Activated CD4-positive, alpha-beta T cell treated with anti-CD3 and anti-CD28 coated beads, Interleukin-2, amount 50 U/mL, for 48 hours (primary cell): ENCODE results near the gene GBP2.
"Not testable (repeated sequence)": the region's sequence is repeated elsewhere in the genome, so short reads cannot be mapped to it uniquely, and the experiment has no call there.

Experiments
- DNase-seq, 2 experiments: peaks; one replicate each; pipeline ENCODE4 v3.0.0-alpha.2; 2020

GBP2 gene

GRCh38 chr1:89125913-89126580, at the start of gene GBP2:
Gene GBP2 (minus strand): TSS chr1:89126114. CDS start chr1:89121966, 4,148 bp downstream.
- peak; percentile 15 to 35 for DNase-seq

GRCh38 chr1:89174491-89174890, 48.6 kb upstream of the GBP2 start:
- no peak for DNase-seq

GRCh38 chr1:89172468-89173143, 46.7 kb upstream of the GBP2 start:
- no peak for DNase-seq

GRCh38 chr1:89171067-89171438, 45.1 kb upstream of the GBP2 start:
- no peak for DNase-seq

GRCh38 chr1:89170170-89171066, 44.5 kb upstream of the GBP2 start:
- no peak for DNase-seq

GRCh38 chr1:89169166-89169565, 43.3 kb upstream of the GBP2 start:
- no peak for DNase-seq

- no peak for DNase-seq
Observed at GRCh38 chr1:89167590-89168230, 41.8 kb upstream of the GBP2 start.

GRCh38 chr1:89166705-89167104, 40.8 kb upstream of the GBP2 start:
- DNase-seq, result no peak

GRCh38 chr1:89165811-89166210, 39.9 kb upstream of the GBP2 start:
- DNase-seq, result no peak

- no peak for DNase-seq
Observed at GRCh38 chr1:89151047-89151446, 25.1 kb upstream of the GBP2 start.

GRCh38 chr1:89149976-89150375, 24.1 kb upstream of the GBP2 start:
- DNase-seq, result no peak

GRCh38 chr1:89149229-89149628, 23.3 kb upstream of the GBP2 start:
- no peak for DNase-seq

GRCh38 chr1:89147678-89148658, 22.1 kb upstream of the GBP2 start:
- DNase-seq, result no peak

- DNase-seq, result no peak
Observed at GRCh38 chr1:89146721-89147120, 20.8 kb upstream of the GBP2 start.

GRCh38 chr1:89143484-89143883, 17.6 kb upstream of the GBP2 start:
- no peak for DNase-seq

GRCh38 chr1:89142160-89142559, 16.2 kb upstream of the GBP2 start:
- DNase-seq, result no peak

- no peak for DNase-seq
Observed at GRCh38 chr1:89133747-89134146, 7.8 kb upstream of the GBP2 start.

GRCh38 chr1:89130716-89131115, 4.8 kb upstream of the GBP2 start:
- DNase-seq, result no peak

GRCh38 chr1:89129911-89130310, 4.0 kb upstream of the GBP2 start:
- DNase-seq, result no peak

- not testable (repeated sequence) for DNase-seq
Observed at GRCh38 chr1:89128003-89128458, 2.1 kb upstream of the GBP2 start.
